HTERT RPE-1 (cell line): ENCODE measurements around the gene CYP8B1.
"Not testable (repeated sequence)": the region's sequence is repeated elsewhere in the genome, so short reads cannot be mapped to it uniquely, and the experiment has no call there.

ENCODE experiments used
- in situ Hi-C: fragments of 300-500 bp; cut with MboI; formaldehyde crosslinking; loops from 4 replicates; pipeline ENCODE4 v1.14.3; 2020; ENCODE audit warnings: low sequenced_read_pairs

Gene CYP8B1

DNA sequence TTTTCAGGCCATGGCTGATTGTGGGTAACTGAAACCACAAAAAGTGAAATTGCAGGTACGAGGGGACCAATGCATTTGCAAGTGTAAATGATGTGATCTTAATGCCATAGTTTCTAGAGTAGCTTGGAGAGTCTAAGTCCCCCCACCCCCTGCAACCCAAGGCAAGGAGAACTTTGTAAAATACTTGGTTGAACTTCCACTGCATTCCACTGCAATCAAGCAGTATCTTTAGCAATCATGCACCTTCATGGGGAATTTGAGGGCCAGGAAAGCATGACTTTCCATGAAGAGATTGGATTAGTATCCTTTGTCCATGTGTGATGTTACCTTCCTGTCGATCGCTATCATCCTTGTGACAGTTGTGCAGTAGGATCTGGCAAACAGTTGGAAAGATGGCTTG, 11.4 kb upstream of the CYP8B1 start:
- in situ Hi-C loops = no loop called here

DNA sequence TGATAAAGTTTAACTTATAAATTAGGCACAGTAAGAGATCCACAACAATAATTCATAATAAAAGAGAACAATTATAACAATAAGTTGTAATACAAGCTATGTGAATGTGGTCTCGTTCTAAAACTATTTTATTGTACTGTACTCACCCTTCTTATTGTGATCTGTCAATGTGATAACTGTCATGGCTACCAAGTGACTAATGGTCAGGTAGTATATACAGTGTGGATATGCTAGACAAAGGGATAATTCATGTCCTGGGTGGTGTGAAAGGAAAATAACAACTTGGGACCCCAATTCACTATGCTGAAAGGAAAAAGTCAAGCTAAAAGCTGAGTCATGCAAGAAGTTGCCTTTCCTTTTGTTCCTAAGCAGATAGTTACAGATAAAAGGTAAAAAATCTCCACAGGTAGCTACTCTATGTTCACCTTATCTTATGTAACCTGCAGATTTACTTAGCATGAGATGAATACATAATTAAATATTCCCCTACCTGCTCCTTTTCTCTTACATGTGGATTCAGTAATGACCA, 10.7 kb upstream of the CYP8B1 start:
- in situ Hi-C loops = no loop called here

DNA sequence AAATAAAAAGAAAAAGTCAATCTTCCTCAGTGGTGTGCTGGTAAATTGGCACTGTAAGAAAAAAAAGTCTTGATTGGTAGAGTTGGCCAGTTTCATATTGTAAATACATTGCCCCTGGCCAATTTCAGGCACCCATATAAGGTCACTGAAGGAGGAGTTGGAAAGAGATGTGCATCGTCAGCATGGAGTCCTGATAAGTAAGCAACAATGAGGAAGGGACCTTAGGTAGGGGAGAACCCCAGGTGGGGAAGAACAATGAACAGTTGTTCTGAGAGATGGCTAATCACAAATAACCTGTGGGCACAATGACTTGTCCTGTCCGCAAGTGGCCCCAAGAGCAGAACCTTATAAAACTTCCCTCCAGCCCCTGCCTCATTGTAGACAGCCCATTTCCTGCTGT, 8.6 kb upstream of the CYP8B1 start:
- in situ Hi-C loops = no loop called here

DNA sequence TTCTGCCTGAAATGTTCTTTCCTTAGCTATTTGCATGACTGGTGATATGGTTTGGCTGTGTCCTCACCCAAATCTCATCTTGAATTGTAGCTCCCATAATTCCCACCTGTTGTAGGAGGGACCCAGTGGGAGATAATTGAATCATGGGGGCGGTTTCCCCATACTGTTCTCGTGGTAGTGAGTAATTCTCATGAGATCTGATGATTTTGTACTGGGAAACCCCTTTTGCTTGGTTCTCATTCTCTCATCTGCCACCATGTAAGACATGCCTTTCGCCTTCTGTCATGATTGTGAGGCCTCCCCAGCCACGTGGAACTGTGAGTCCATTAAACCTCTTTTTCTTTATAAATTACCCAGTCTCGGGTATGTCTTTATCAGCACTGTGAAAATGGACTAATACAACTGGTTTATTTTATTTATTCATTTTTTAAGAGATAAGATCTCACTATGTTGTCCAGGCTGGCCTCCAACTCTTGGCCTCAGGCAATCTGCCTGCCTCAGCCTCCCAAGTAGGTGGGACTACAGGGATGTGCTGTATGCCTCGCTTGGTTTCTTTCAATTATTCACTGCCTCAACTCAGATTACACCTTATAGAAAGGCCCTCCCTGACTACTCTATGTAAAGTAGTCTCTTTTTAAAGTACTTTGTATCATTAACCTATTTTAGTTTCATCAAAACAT, 7.7 kb upstream of the CYP8B1 start:
- in situ Hi-C loops = not testable (repeated sequence)

DNA sequence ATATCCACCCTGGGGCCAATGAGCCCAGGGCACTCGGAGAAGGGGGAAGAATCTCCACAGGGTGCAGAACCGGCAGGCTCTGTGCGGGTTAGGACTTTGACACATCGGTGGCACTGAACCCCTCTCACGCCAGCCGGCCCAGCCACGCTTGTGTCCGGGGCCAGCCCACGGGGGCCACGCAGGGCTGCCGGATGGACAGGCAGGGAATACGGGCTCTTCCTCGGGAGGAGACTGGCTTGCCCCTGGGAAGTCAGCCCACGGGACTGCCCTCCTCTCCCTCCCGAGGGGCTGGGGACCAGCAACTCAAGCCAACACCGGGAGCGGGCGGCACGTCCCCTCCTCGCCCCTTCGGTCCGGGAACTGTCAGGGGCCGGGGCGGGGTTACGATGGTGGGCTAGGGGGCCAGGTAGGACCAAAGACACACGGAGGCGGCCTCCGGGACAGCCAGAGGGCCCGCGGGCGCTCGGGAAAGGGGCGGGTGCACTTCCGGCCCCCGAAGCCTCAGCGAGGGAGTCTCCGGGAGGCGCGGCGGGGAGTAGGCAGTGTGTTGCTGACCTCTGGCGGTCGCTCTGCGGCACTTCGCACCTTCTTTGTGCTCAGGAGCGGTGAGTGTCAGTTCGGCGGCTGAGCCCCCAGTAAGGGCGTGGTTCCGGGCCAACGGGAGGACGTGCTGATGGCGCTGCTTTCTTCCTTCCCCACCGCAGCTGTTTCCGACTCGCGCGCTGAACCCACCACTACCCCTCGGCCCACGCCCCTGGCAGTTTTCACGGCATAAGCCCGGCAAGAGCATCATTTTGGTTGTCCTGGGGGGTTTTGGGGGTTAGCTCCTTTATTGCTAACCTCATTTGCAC, 5.1 kb upstream of the CYP8B1 start:
- in situ Hi-C loops = no loop called here

DNA sequence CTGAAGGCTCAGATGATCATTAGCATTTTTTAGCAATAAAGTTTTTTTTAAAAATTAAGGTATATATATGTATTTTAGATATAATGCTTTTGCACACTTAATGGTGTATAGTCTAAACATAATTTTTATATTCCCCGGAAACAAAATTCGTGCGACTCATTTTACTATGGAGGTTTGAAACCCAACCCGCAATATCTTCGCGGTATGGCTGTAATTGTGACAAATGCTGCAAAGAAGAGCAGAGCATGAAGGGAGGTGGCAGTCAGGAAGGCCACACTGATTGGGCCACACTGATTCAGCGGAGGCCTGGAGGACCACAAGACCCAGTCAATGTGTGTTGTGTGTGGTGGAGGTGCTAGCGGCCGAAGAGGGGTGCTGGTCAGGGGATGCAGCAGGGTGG, 4.5 kb upstream of the CYP8B1 start:
- in situ Hi-C loops = no loop called here

DNA sequence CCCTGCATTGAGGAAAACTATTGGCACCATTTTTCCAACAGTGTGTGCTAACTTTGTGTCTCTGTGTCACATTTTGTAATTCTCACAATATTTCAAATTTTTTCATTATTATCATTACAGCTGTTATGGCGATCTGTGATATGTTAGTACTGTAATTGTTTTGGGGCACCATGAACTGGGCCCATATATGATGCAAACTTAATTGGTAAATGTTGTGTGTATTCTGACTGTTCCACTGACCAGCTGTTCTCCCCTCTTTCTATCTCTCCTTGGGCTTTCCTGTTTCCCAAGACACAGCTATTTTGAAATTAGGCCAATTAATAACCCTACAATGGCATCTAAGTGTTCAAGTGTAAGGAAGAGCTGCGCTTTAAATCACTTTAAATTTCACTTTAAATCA, 2.2 kb upstream of the CYP8B1 start:
- in situ Hi-C loops = no loop called here

DNA sequence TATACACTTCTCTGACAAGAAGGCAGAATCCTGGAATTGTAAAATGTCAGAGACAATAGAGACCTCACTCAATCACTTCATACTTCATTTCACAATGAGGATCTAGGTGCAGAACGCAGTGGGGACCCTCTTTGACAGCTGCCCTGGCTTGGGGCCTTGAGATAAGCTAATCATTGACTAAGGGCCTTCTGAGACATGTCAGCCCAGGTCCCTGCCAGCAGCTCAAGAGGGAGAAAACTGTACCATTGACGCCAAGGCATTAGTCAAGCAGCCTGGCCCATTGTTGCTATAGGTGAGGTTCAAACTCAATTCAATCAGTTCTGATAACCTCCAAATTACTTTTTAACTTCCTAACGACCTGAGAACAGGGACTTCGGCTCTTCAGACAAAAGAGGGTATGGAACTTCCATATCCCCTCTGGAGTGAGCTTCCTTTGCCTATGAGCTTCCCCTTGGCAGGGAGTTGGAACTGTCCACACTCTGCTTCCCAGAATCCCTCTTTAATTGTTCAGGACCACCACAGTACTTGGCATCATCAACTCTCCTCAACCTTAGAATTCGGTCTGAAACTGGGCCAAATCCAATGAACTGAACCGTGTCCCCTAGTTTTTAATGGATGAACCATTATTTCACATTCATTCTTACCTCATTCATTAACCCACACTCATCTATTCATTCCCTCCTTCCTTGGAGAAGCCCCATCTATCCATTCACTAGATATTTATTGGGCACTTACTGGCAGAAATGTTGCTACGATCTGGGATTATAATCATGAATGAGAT, 1.5 kb upstream of the CYP8B1 start:
- in situ Hi-C loops = no loop called here

DNA sequence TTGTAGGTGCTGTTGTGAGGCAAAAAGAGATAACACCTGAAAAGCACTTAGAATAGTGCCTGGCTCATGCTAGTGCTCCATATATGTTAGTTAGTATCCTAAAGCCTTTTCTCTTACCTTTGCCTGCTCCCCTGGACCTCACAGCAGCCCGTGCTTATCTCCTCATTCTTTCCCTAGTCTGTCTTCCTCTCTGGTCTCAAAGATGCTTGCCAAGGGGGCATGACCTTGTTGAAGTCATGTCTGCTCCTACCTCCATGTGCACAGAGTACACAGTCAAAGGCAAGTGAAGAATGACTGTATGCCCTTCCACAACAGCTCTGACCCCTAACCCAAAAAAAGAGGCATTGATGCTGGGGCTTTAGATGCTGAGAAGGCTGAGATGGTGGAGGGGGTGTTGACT, 722 bp upstream of the CYP8B1 start:
- in situ Hi-C loops = no loop called here

DNA sequence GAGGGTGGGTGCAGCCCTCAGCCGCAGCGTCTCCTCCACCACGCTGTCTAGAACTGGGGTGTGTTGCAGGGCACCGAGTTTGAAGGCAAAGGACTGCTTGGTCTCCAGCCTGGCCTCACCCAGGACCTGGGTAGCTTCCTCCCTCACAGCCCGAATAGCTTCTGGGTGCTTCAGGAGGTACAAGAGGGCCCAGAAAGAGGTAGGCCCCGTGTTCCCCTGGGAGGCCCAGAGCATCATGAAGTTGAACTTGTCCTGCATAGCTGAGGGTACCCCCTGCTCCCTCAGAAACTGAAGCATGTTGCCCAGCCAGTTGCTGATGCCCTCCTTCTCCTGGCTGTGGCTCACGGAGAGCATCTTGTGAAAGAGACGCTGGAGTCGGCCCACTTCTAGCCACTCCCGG, 930 bp downstream of the CYP8B1 start:
- in situ Hi-C loops = no loop called here

DNA sequence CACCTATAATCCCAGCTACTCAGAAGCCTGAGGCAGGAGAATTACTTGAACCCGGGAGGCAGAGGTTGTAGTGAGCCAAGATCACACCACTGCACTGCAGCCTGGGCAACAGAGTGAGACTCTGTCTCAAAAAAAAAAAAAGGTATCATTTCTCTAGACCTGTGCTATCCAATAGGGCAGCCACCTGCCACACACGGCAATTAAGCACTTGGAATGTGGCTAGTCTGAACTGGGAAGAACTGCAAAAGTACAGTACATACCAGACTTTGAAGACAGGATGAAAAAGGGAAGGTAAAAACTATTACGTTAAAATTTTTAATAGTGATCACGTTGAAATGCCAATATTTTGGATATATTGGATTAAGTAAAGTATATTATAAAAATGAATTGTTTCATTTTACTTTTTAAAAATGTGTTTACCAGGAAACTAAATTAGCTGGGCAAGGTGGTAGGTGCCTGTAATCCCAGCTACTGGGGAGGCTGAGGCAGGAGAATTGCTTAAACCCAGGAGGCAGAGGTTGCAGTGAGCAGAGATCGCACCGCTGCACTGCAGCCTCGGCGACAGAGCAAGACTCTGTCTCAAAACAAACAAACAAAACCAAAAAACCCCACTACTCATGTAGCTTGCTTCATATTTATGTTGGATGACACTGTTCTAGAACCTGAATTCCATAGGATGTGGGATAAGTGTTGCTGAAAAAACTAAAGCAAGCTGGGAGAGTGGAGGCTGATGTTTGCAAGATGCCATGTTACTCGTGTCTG, 2.3 kb downstream of the CYP8B1 start:
- in situ Hi-C loops = no loop called here

DNA sequence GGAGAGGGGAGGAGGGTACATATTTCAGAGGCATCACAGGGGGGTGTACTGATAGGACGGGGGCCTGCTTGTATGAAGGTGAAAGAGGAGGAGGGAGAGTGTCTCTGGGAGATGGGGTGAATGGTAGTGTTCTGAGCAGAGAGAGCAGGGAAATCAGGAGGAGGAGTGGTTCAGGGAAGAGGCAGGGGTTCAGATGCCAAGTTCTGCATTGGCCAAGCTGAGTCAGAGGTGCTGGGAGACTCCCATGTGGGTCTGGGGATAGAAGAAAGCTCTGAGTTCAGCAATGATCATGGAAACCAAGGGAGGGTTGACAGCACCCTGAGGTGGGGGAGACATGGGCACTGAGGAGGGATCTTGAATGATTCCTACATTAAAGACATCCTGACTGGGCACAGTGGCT, 3.0 kb downstream of the CYP8B1 start:
- in situ Hi-C loops = no loop called here

DNA sequence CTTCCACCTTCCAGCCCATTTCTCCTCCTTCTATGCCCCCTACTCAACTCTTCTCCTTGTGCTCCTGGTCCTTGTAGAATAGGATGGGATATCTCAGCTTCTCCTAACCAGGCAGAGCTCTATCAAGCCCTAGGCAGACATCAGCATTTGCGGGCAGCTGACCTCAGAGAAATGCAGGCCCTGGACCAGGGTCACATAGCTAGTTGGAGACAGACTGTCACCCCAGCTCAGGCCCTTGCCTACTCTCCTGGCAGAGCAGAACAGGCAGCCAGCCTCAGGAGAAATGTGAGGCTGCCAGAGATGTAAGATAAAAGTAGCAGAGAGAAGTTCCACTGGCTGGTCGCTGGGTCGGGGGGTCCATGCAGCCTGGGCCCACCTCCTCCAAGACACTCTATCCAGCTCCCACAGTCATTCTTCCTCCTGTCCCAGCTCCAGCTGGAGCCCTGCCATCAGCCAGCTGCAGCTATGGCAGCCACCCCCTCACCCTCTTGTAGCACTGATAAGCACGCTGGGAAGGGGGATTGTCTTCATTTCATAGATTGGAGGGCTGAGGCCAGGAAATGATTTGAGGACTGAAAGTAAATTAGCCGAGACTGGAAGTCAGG, 4.0 kb downstream of the CYP8B1 start:
- in situ Hi-C loops = no loop called here

DNA sequence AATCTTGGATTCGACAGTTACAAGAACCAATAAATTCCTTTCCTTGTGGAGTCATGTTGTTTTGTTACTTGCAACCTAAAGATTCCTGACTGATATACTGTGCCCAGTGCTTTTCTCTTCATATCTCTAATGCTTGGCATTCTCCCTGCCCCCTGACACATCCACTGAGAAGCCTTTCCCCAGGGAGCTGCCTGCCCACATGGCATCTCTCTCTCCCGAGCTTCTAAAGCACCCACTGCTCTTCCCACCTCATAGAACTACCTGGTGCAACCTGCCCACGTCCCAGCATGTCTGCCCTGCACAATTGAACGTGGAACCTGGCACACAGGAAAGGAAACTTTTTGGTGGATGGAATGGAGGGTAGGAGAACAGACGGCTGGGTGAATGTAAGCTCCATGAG, 6.8 kb downstream of the CYP8B1 start:
- in situ Hi-C loops = no loop called here

DNA sequence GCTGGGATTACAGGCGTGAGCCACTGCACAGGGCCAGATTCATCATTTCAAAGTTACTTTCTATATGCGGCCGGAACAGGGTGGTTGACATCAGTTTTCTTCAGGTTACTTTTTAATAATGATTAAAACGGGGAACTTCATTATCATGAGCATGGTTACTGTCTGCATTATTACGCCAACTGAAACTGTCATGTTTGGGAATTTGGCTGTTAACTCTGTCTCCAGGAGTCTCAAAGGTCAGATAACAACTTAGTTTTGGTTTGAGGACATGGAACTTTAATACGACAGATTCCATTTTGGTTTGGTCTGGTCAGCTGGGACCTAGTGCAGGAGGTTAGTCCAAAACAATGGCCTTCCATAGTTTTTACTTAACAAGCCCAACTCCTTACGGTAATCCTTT, 8.5 kb downstream of the CYP8B1 start:
- in situ Hi-C loops = no loop called here

DNA sequence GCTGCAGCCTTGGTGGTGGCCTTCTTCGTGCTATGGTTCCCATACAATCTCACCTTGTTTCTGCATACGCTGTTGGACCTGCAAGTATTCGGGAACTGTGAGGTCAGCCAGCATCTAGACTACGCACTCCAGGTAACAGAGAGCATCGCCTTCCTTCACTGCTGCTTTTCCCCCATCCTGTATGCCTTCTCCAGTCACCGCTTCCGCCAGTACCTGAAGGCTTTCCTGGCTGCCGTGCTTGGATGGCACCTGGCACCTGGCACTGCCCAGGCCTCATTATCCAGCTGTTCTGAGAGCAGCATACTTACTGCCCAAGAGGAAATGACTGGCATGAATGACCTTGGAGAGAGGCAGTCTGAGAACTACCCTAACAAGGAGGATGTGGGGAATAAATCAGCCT, 10.4 kb downstream of the CYP8B1 start:
- in situ Hi-C loops = no loop called here

DNA sequence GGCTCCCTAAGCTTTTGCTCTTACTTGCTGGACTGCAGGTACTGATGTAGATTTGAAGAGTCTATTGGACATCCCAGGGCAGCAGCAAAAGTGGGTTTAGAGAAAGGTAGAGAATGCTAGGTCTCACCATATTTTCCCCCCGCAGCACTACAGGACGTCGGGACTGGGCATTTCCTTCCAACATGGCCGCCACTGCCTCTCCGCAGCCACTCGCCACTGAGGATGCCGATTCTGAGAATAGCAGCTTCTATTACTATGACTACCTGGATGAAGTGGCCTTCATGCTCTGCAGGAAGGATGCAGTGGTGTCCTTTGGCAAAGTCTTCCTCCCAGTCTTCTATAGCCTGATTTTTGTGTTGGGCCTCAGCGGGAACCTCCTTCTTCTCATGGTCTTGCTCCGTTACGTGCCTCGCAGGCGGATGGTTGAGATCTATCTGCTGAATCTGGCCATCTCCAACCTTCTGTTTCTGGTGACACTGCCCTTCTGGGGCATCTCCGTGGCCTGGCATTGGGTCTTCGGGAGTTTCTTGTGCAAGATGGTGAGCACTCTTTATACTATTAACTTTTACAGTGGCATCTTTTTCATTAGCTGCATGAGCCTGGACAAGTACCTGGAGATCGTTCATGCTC, 11.2 kb downstream of the CYP8B1 start:
- in situ Hi-C loops = no loop called here

DNA sequence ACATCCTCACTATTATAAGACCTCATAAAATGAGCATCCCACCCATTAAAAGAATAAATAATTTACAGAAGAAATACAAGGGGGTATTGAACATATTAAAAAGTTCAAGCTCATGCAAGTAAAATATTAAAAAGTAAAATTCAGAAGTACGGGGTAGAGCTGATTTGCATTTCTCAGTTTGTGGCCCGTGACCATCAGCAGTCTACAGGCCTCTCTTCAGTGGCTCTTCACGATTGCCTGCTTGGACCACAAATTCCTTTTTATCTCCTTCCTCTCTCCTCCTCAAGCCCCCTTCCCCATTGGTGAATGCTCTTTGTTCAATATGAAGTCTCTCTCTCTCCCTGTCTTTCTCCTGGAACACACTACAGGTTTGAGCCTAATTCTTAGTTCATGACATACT, 19.1 kb downstream of the CYP8B1 start:
- in situ Hi-C loops = no loop called here

DNA sequence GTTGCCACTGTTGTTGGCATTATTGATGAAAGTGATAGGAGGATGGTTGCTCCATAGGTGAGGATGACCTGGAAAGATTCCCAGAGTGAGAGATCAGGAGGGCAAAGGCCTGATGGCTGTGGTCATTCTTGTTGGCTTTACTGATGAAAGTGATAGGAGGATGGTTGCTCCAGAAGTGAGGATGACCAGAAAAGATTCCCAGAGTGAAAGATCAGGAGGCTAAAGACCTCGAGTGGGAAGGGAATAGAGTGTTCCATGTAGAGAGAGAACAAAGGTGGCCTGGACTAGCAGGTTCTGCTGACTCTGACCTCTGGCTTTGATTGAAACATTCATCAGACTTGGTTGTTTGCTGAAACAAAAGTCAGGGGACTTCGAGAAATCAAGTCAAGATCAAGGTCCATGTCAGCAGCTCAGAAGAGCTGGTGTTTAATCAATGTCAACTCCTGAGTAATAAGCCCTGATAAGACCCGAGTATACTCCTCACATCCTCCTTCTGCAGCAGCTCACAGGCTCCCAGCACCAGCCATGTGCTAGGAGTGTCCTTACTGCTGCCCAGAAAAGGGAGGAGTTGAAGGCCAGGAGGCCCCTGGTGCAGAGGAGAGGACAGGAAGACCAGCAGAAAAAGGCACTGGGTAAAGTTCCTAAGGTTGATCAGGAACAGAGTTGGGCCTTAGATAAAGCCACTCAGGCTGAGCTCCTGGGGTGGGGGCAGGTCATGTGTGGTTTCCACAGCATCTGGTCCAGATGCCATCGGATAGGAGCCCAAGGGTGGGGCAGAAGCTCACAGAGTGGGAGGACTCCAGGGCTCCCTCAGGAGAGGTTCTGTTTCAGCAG, 19.9 kb downstream of the CYP8B1 start:
- in situ Hi-C loops = no loop called here
